Small intestine (tissue), 7 donors: ENCODE data around the gene MORN5. TPM values are rescaled to one million over a fixed set of nuclear protein-coding genes. Genes with fewer than 3 reads are reported as not detected.

Experiments used
- DNase-seq, 2 donors: peaks; one replicate each; pipeline versions ENCODE4 v3.0.0 to v3.0.0-alpha.2; 2013
- FAIRE-seq: peaks from 2 replicates; lab custom pipeline; 2012; peaks lifted over from hg19 to GRCh38; lab: Jason Lieb, UNC
- H3K27ac ChIP-seq, 3 donors: one replicate each; pipeline ENCODE4 v1.5.1; 2013; ENCODE audit warnings: low read length in 2 of 3, mild to moderate bottlenecking in 2 of 3, control low read depth in 1 of 3, inconsistent platforms in 1 of 3, low read depth in 1 of 3, moderate library complexity in 1 of 3
- H3K27me3 ChIP-seq, 3 donors: one replicate each; pipeline ENCODE4 v1.6.1; 2013; ENCODE audit warnings: low read length in 3 of 3, inconsistent platforms in 1 of 3; ENCODE audit not compliant: control insufficient read depth in 3 of 3, insufficient read depth in 3 of 3
- H3K36me3 ChIP-seq, 3 donors: one replicate each; pipeline ENCODE4 v1.6.1; 2013; ENCODE audit warnings: low read length in 3 of 3, inconsistent platforms in 1 of 3, low read depth in 1 of 3, mild to moderate bottlenecking in 1 of 3, moderate library complexity in 1 of 3; ENCODE audit not compliant: control insufficient read depth in 3 of 3, insufficient read depth in 2 of 3
- H3K4me1 ChIP-seq, 3 donors: one replicate each; pipeline ENCODE4 v1.6.1; 2013; ENCODE audit warnings: low read length in 2 of 3, inconsistent platforms in 1 of 3, low read depth in 1 of 3, mild to moderate bottlenecking in 1 of 3, moderate library complexity in 1 of 3; ENCODE audit not compliant: control insufficient read depth in 3 of 3, insufficient read depth in 2 of 3
- H3K4me3 ChIP-seq, 3 donors: one replicate each; pipeline ENCODE4 v1.5.1; 2013; ENCODE audit warnings: low read length in 3 of 3, control low read depth in 1 of 3, inconsistent platforms in 1 of 3, low read depth in 1 of 3, mild to moderate bottlenecking in 1 of 3, moderate library complexity in 1 of 3
- H3K9me3 ChIP-seq, 2 donors: one replicate each; pipeline ENCODE4 v1.6.1; 2013; ENCODE audit warnings: low read depth in 1 of 2, low read length in 1 of 2; ENCODE audit not compliant: control insufficient read depth in 2 of 2, insufficient read depth in 1 of 2
- WGBS, 3 donors: extraction: QIAGEN DNeasy Blood & Tissue Kit; methylation state at CpG; one replicate each; pipeline ENCODE4 v1.1.7; 2013; 5-methylcytosine and 5-hydroxymethylcytosine counted together
- polyA plus RNA-seq, 4 donors: library from polyadenylated mRNA; stranded (reverse) in 3 of 4; unstranded in 1 of 4; fragments of 200-250 nt in 3 of 4; fragments of 120-200 nt in 1 of 4; gene quantifications; one replicate each; pipeline versions ENCODE4 v1.2.1 to v1.2.3, GENCODE V29; 2013
- donor health status: healthy with polysubstance abuse.
- donor health status: control.
- donor health status: control.
- donor health status: Bipolar disorder and iron deficiency.
- donor health status: healthy.

MORN5 gene
- polyA plus RNA-seq, 4 donors = not detected

- DNase-seq = peak; percentile 55 to 77
- Histone ChIP-seq H3K4me3 (peak overlapping the region in 1 of 3 donors; percentile 52), H3K27ac (no peak overlapping the region), H3K27me3 (peaks cover 4 to 83% (median 24%) of the 10 kb centered on the region in 3 donors), H3K36me3 (no peaks in the 10 kb centered on the region), H3K4me1 (peaks cover 3 to 7% (median 5%) of the 10 kb centered on the region in 3 donors), H3K9me3 (no peaks in the 10 kb centered on the region)
- WGBS, 3 donors = 4 to 10% (median 6%) methylated on average over 74 to 93 of the region's 93 CpGs
- no peak for FAIRE-seq
Observed at GRCh38 chr9:122213589-122214413, 54.1 kb downstream of the MORN5 start.

GRCh38 chr9:122214507-122214906, 54.8 kb downstream of the MORN5 start:
- Histone ChIP-seq H3K36me3 (no peaks in the 10 kb centered on the region), H3K9me3 (no peaks in the 10 kb centered on the region), H3K4me1 (peaks cover 4 to 13% (median 5%) of the 10 kb centered on the region in 3 donors), H3K27me3 (peaks cover 4 to 84% (median 30%) of the 10 kb centered on the region in 3 donors), H3K27ac (no peak overlapping the region), H3K4me3 (no peak overlapping the region)
- FAIRE-seq (no peak), DNase-seq (no peak)
- 27 to 53% (median 39%) methylated on average over 9 of the region's 9 CpGs for WGBS, 3 donors

DNA sequence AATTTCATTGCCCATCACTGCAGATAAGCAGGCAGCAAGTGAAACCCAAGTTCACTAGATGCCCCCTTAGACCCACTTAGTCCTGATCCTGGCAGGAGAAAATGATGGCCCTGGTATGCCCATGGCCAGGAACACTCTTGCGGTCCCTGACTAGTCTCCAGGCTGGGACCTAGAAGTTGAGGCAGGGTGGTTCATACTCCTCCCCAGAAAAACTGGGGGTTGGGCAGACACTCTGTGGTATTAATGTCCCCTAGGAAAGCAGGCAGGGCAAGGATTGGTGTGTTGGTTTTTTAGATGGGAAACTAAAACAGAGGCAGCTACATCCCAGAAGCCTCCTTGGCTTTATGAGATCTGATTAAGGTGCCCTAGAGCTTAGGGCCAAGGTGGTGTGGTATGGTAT, 56.0 kb downstream of the MORN5 start:
- no peak overlapping the region for H3K4me3 ChIP-seq
- DNase-seq = no peak
- no peak overlapping the region for H3K27ac ChIP-seq
- 90 to 100% (median 100%) methylated on average over 1 of the region's 1 CpG for WGBS, 3 donors
- peaks cover 4 to 93% (median 38%) of the 10 kb centered on the region in 3 donors for H3K27me3 ChIP-seq
- H3K9me3 ChIP-seq = no peaks in the 10 kb centered on the region
- FAIRE-seq = no peak
- H3K36me3 ChIP-seq = no peaks in the 10 kb centered on the region
- peaks cover 4 to 23% (median 5%) of the 10 kb centered on the region in 3 donors for H3K4me1 ChIP-seq

GRCh38 chr9:122216138-122216797, 56.6 kb downstream of the MORN5 start:
- Histone ChIP-seq H3K36me3 (no peaks in the 10 kb centered on the region), H3K27me3 (peaks cover 4 to 93% (median 40%) of the 10 kb centered on the region in 3 donors), H3K4me3 (no peak overlapping the region), H3K9me3 (no peaks in the 10 kb centered on the region), H3K4me1 (peaks cover 4 to 24% (median 5%) of the 10 kb centered on the region in 3 donors), H3K27ac (no peak overlapping the region)
- 66 to 68% (median 68%) methylated on average over 4 of the region's 4 CpGs for WGBS, 3 donors
- FAIRE-seq (no peak), DNase-seq (no peak)

GRCh38 chr9:122216798-122217418, 57.2 kb downstream of the MORN5 start:
- DNase-seq (peak; percentile 44 to 59), FAIRE-seq (no peak)
- 22 to 46% (median 42%) methylated on average over 29 to 35 of the region's 35 CpGs for WGBS, 3 donors
- Histone ChIP-seq H3K4me1 (peaks cover 4 to 27% (median 5%) of the 10 kb centered on the region in 3 donors), H3K36me3 (no peaks in the 10 kb centered on the region), H3K27ac (no peak overlapping the region), H3K9me3 (no peaks in the 10 kb centered on the region), H3K4me3 (peak overlapping the region in 1 of 3 donors; percentile 13), H3K27me3 (peaks cover 7 to 93% (median 46%) of the 10 kb centered on the region in 3 donors)

DNA sequence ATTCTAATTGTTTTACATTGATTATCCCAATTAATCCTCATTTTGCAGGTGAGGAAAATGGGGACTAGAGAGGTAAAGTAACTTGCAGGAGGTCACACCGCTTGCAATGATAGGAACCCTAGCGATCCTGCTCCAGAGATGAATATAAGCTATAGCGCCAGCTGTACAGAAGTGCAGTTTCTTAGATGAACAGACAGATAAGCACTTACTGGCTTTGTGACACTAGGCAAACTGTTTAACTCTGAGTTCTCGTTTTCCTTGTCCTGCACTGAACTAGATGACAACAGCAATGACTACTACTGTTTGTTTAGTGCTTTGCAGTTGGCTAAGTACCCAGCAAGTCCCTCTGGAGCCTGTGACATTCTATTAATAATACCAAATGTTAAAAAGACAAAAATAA, 57.9 kb downstream of the MORN5 start:
- Histone ChIP-seq H3K27ac (no peak overlapping the region), H3K4me1 (peaks cover 4 to 27% (median 5%) of the 10 kb centered on the region in 3 donors), H3K36me3 (no peaks in the 10 kb centered on the region), H3K9me3 (no peaks in the 10 kb centered on the region), H3K27me3 (peaks cover 3 to 93% (median 51%) of the 10 kb centered on the region in 3 donors), H3K4me3 (no peak overlapping the region)
- WGBS, 3 donors = 29 to 39% (median 38%) methylated on average over 4 of the region's 4 CpGs
- no peak for DNase-seq
- FAIRE-seq = no peak

DNA sequence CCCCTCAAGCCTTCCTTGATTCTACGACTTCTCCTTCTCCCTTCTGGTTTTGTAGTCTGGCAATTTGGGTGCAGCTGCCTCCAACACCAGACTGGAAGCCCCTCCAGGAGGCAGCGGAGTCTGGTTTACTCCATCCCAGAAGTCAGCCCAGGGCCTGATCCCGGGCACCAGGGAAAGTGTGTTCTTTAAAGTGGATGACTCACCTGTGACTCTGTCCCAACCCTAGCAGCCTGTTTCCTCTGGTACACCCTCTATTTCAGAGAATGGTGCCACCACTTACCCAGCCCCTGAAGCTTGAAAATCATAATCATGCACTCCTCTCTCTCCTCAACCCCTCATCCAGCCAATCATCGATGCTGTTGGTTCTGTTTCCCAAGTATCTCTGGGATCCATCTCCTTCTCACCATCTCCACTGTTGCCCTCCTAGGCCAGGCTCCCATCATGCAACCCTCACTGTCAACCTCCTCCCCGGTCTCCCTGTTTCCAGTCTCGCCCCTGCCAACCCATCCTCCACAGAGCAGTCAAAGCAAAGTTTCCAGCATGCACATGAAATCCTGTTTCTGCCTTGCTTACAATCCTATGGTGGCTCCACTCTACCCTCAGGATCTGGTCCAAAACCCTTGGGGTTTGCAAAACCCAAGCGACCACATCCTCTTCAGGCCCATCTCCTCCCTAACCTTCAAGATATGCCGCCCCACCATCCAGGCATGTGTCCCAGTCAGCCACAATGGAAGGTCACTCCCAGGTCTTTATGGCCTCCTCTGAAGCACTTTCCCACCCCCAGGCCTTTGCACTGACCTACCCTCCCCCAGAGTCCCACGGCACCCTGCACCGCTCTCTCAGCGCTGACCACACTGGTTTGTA, 58.6 kb downstream of the MORN5 start:
- no peak for DNase-seq
- 31 to 37% (median 36%) methylated on average over 11 of the region's 11 CpGs for WGBS, 3 donors
- no peaks in the 10 kb centered on the region for H3K9me3 ChIP-seq
- peaks cover 3 to 93% (median 50%) of the 10 kb centered on the region in 3 donors for H3K27me3 ChIP-seq
- no peak overlapping the region for H3K27ac ChIP-seq
- no peaks in the 10 kb centered on the region for H3K36me3 ChIP-seq
- FAIRE-seq = no peak
- H3K4me3 ChIP-seq = no peak overlapping the region
- H3K4me1 ChIP-seq = peaks cover 4 to 25% (median 5%) of the 10 kb centered on the region in 3 donors
